HG03520 (cell line): ENCODE results near the gene EFCAB7.
"Not testable (repeated sequence)": the region's sequence is repeated elsewhere in the genome, so short reads cannot be mapped to it uniquely, and the experiment has no call there.

Experiments
- ATAC-seq: cut with Tn5 transposase; IDR thresholded peaks from one replicate; pipeline ENCODE4 v1.9.1; 2021; ENCODE audit warnings: mild to moderate bottlenecking, moderate library complexity; ENCODE audit not compliant: unreplicated experiment

Gene EFCAB7

DNA sequence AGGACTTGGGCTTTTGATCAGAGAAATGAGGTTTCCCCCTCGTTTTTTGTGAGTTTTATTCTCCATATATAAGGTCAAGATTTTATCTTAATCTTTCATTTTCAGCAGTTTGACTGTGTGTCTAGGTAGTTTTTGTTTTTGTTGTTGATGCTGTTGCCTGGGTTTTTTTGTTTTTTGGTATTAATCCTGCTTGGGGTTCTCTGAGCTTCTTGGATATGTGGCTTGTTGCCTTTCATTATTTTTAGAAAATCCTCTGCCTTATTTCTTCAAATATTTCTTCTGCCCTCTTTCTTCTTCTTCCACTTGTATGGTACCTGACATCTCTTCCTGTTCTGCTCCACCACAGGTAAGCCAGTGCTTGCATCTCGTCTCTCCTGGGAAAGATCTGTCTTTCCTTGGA lies 25.0 kb downstream of the EFCAB7 start:
- no peak for ATAC-seq

DNA sequence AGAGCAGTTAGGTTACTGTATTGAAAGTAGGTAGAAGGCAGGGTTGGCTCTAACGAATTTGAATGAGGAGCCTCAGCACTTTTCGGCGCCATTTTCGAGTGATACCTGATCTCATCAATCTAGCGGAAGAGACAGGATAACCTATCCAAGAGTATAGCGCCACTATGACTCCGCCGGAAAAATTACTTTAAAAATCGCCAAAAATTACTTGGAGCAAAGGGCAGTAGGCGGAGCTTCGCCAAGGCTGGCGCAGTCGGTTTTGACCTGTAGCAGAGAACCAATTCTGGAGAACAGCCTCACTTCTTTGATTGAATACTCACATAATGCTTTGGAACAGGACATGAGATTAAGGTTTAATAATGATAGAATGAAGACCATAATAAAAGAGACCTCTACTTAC lies 25.6 kb downstream of the EFCAB7 start:
- no peak for ATAC-seq

DNA sequence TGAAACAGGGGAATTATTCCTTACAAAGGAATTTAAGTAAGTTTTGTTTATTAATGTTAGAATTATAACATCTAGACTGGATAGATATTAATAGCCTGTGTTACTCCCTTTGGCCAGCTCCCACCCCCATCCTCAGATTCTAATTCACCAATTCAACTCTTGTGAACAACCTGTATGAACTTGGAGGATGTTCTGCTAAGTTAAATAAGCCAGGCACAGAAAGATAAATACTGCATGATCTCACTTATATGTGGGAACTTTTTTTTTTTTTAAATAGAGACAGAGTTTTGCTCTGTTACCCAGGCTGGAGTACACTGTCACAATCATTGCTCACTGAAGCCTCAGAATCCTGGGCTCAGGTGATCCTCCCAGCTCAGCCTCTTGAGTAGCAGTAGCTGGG lies 32.2 kb downstream of the EFCAB7 start:
- ATAC-seq = no peak

DNA sequence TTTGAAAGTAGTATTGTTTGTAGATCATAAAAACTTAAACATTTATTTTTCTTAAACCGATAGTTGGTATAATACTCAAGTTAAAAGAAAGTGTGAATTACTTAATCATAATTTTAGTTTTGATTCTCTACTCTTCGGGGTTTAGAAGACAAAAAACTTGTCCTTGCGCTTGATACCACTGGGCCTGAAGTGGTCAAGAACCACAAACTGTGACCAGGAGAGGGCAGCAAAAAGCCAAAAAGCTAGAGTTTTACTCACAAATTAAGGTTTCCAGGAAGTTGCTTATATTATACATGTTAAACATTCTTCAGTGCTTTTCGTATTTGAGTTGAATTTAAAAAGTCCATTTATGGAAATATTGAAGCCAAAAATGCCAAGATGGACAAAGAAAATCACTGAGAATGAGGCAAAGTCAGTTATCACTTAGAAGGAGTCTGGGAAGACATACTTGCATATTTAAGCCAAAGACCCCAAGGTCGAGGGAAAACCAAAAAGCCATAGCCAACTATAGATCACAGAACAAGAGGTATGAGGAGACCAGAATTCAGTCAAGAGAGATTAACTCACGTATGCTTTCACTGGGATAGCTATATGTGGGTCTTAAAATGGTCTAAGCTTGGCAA lies 34.2 kb downstream of the EFCAB7 start:
- ATAC-seq = no peak

DNA sequence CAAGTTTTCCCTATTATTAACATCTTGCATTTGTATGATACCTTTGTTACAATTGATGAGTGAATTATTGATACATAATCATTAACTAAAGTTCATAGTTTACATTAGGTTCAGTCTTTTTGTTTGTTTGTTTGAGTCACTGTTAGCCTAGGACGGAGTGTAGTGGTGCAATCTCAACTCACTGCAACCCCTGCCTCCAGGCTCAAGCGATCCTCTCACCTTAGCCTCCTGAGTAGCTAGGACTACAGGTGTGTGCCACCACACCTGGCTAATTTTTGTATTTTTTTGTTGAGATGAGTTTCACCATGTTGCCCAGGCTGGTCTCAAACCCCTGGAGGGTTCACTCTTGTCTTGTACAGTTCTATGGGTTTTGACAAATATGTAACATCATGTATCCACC lies 36.0 kb downstream of the EFCAB7 start:
- no peak for ATAC-seq

DNA sequence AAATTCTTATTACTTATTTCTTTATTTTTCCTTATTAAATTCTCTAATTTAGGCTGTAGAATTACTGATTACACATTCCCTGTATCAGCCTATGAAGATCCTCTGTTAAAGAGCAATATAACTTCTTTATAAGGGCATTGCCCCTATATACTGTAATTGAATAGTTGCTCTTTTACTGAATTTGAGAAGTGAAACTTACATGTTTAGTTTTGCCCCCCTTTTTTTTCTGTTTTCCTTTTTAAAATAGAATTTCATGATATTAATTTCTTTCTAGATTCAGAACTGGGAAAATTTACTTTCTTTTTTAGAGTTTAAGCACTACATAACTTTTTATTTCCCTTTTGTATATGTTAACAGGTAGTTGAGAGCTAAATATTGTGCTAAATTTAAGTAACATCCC lies 40.4 kb downstream of the EFCAB7 start:
- ATAC-seq = no peak

DNA sequence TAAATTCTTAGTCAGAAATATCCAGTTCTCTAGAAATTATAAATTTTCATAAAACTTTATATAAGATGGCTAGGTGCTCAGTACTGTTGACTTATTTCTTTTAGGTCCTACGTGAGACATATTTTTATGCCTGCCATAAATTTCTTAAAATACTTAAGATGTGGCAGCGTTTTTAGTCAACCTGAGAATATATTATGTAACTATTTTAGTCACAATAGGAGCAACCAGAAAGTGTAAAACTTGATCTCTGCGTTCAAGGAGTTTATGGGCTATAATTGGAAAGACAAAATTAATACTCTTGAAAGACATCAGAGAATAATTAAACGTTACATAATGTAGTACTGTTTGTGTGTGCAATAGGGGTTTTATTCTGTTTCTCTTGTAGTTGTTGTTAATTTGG lies 45.7 kb downstream of the EFCAB7 start:
- ATAC-seq = no peak

DNA sequence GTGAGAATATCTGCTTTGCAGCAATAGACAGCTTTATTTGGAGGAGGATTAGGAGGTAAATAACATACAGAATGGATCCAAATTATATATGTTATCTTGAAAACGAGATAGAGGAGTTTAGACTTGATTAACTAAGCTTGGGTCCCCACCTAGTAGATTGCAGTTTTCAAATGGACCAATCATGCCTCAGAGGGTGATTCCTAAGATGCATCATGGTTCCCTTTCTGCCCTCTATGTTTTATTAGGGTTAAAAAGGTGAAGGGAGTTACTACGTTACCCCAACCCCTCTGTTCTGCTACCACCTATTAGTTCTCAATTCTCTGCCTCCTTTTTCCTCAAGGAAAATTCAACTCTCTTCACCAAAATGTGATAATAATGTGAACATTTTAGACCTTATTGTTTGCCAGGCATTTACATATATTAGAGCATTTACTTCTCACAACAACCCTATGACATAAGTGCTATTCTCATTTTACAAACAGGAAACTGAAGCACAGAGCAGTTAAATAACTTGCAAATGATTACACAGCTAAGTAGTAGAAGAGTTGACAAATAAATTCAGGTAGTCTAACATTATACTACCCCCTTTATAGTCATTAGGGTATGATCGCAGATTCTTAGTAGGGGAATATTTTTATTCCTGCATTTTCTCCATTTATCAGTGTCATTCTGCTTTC lies 46.5 kb downstream of the EFCAB7 start:
- ATAC-seq = no peak

DNA sequence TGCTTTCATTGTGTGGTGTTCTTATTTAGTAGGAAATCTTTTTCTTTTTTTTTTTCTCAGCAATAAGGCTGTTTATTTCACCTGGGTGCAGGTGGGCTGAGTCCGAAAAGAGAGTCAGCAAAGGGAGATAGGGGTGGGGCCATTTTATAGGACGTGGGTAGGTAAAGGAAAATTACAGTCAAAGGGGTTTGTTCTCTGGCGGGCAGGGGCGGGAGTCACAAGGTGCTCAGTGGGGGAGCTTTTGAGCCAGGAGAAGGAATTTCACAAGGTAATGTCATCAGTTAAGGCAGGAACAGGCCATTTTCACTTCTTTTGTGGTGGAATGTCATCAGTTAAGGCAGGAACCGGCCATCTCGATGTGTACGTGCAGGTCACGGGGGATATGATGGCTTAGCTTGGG lies 49.4 kb downstream of the EFCAB7 start:
- not testable (repeated sequence) for ATAC-seq

DNA sequence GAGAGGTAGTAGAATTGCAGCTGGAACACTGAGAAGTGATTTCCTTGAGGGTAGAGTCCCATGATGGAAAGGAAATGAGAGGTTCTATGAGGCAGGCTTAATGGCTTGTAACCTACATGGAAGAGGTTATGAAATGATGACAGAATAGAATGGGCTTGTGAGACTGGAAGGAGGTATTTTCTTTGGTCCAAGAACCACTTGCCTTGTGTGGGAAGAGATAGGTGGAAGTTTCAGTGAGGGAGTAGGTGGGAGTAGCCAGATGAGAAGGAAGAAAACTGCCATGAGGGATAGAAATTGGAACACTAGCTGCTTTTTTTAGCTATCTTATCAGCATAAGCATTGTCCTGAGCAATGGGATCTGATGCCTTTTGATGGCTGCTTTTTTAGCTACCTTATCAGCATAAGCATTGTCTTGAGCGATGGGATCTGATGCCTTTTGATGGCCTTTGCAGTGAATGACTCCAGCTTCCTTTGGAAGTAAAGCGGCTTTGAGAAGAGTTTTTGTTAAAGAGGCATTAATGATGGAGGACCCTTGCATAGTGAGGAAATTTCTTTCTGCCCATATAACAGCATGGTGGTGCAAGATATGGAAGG lies 51.0 kb downstream of the EFCAB7 start:
- ATAC-seq = not testable (repeated sequence)

DNA sequence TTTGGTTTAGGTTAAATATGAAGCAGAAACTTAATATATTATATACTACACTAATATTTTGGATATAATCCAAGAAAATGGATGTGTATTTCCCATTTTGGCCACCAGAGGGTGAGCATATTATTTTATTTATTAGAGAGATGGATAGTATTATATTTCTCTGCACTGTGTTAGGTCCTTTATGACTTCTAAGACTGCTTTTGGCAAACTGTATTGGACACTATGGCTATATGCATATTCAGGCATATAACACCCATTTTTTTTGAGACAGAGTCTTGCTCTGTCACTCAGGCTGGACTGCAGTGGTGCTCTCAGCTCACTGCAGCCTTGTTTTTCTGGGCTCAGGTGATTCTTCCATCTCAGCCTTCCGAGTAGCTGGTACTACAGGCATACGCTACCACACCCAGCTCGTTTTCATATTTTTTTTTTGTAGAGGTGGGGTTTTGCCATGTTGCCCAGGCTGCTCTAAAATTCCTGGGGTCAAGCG lies 52.1 kb downstream of the EFCAB7 start:
- no peak for ATAC-seq

DNA sequence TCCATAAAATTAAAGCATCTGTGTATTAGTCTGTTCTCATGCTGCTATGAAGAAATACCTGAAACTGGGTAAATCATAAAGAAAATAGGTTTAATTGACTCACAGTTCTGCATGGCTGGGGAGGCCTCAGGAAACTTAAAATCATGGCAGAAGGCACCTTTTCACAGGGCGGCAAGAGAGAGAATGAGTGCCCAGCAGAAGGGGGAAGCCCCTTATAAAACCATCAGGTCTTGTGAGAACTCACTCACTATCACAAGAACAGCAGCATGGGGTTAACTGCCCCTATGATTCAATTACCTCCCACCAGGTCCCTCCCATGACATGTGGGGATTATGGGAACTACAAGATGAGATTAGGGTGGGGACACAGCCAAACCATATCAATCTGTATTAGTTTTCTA lies 63.0 kb downstream of the EFCAB7 start:
- ATAC-seq = not testable (repeated sequence)

DNA sequence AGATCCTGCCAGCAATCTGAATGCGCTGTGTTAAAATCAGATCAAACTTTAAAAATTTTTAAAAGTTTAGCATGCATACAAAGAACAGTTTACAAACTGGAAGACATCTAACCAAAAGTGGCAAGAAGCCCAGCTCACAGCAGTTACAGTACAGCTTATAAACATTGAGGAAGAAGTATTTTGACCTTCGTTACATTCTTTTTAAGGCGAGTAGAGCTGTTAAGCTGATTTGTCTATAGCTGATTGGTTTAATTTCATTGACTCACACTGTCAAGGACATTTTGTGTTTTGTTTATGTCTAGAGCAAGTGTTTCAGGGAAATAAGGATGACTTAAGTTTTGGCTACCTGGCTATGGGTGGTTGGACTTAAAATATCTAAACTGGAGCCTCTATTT lies 66.8 kb downstream of the EFCAB7 start:
- no peak for ATAC-seq

DNA sequence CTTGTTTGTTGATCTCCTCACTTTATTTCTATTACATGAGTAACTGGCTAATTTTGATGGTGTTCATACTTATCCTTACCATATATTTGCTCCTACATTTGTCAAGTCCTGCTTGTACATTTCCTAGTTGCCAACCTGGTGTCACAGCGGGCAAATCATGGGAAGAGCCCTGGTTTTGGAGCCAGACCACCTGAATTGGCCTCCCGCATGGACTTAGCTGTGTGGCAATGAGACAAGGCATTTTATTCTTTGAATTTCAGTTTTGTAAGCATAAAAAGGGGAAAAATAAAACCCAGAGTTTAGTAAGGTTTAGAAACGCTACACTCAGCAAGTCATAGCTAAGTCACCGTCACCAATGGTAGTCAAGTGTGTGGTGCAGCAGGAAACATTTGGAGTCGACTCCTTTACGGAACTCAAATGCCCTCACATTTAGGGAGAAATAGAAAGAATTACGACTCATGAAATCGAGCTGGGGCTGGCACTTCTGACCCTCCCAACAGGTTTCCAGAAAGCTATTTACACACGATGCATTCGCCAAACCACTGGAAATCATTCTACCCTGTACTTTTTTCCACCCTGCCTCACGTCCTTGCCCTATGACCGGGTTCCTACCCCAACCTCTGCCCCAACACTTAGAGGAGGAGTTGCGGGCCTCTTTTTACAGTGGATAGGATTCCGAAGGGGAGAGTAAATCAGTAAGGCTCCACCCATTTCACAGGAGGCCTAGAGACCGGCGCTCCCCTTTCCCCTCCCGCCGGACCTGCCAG lies 69.4 kb downstream of the EFCAB7 start:
- ATAC-seq = no peak

DNA sequence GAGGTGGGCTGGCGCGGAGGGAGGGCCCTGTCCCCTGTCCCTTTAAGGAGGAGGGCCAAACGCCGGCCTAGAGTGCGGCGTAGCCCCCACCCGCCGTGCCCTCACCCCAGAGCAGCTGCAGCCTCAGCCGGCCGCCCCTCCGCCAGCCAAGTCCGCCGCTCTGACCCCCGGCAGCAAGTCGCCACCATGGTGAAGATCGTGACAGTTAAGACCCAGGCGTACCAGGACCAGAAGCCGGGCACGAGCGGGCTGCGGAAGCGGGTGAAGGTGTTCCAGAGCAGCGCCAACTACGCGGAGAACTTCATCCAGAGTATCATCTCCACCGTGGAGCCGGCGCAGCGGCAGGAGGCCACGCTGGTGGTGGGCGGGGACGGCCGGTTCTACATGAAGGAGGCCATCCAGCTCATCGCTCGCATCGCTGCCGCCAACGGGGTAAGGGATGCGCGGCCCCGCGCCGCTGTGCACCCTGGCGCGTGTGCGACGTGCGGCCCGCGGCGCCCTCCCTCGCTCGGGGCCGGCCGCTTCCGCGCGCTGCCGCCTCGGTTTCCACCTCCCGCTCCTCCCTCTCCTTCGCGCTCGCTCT lies 70.1 kb downstream of the EFCAB7 start, which contains the start of gene PGM1:
TSS of gene PGM1 (plus strand) at position 109 of the 583 bp plus-strand sequence. CDS start at position 187, 78 bp downstream.
- peak; percentile 78 for ATAC-seq

DNA sequence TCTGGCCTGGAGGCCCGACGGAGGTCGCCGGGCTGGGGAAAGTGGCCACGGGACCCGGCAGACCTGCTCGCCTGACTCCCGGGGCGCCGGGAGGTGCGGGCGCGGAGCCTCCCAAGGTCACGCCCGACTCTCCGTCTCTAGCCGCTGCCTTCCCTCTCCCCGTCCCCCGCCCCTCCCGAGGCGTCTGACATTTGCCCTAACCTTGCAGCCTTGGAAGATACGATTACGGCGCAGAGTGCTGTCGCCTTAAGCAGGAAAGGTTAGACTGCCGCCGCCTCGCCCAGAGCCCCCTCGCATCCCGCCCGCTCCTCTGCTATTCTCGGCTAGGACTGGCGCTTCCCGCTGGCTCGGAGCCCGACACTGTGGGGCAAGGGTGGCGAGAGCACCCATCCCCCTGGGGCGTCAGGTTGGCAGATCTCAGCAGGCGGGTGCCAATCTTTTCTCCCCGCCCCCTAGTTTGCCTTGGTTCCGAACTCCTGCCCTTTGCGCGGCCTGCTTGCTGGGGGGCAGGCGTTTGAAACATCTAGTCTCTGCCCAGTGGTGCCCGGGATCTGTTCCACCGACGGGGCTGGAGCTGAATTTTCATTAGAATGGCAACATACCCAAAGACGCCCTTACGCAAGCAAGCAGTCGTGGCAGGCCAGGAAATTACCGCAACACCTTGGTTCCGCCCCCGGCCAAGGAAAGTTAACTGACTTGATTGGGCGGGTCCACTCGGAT lies 70.7 kb downstream of the EFCAB7 start:
- ATAC-seq = peak; percentile 52

DNA sequence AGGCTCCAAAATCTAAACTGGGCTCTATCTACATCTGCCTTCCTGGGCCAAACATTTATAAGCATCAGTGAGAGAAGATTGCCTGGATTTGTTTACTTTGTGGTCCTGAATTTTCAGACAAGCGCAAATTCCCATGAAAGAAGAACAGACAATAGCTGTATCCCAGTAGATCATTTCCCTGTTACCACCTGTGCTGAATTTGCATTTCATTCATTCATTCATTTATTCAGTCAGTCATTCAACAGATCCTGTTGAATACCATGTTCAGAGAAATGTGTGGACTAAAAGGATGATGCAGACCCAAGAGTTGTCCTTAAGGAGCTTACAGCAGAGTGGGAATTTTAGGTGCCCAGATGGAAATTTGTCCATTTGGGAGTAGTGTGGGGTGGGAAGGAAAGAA lies 72.1 kb downstream of the EFCAB7 start:
- ATAC-seq = no peak

DNA sequence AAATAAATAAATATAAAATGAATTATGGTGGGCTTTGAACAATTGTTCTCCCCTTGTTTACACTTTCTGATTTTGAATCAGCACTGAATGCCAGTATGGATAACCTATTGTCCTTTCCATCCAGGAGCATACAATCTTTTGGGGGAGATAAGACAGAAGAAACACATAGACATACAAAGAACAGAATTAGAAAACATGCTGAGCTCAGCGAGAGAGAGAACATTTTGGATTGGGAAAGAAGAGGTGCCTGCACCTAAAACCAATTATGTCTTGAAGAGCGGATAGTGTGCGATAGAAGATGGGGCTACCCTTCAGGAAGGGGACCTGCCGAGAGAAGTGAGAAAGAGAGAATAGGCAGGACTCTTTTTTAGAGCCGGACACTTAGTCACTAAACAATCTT lies 76.5 kb downstream of the EFCAB7 start:
- no peak for ATAC-seq

DNA sequence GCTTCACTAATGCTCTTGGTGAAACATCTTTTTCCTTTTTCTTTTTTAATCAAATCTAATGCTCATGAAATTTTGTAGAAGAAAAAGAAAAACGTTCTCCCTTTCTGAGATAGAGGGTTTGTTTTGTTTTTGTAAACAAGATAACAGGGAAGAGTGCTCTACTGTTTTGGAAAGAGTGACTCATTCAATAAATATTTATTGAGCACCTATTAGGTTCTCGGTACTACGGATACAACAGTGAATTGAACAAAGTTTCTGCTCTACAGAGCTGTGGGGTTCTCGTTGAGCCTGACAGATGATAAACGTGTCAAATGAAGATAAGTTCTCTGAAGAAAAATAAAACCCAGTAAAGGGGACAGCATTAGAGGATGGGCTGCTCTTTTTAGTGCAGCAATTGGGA lies 76.9 kb downstream of the EFCAB7 start:
- no peak for ATAC-seq

DNA sequence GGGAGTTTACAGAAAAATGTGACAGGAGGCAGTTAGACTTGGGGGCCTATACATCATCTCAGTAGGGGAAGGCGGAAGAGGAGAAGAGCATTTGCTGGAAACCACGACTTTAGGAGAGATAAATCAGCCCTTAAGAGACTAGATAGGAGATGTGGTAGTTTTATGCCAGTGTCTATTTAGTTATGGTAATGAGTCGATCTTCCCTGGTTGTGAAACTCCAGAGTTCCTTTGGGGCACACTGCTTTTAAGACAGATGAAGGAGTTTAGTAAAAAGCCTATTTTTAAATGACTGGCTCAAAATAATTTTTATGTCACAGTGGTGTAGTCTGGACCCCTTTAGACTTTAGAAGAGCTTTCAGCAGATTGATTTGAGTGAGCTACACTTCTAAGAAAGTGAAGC lies 77.7 kb downstream of the EFCAB7 start:
- no peak for ATAC-seq
